SK-N-SH (cell line): ENCODE results near the gene MECP2. TPM values are rescaled to one million over a fixed set of nuclear protein-coding genes. Genes with fewer than 3 reads are reported as not detected.

Source experiments
- CTCF ChIA-PET: fragments of 300-600, 350-600 bp; formaldehyde crosslinking; extraction: SDS; loops from one replicate; lab custom pipeline; 2021; lab: Yijun Ruan, JAX
- POLR2A ChIA-PET: fragments of 350-600 bp; sonication (Branson Sonifier 250); formaldehyde crosslinking; extraction: SDS; loops from one replicate; lab custom pipeline; 2020; ENCODE audit warnings: antibody characterized with exemption, inconsistent platforms; lab: Yijun Ruan, JAX
- DNase-seq: peaks from one replicate; pipeline ENCODE4 v3.0.0; 2012
- H2AFZ ChIP-seq: fragments of 200-600 bp; sonication (generic); 2 replicates; pipeline ENCODE4 v1.8.1; 2016; ENCODE audit warnings: antibody characterized with exemption, mild to moderate bottlenecking, low read depth
- H3F3A ChIP-seq: fragments of 200-600 bp; sonication (generic); replicated peaks from 2 replicates; pipeline ENCODE3; 2016; ENCODE audit warnings: antibody characterized with exemption, mild to moderate bottlenecking; ENCODE audit not compliant: insufficient read depth
- H3K27ac ChIP-seq, 2 experiments: fragments of 200-500 bp in 1 of 2; fragments of 200-600 bp in 1 of 2; sonication (Bioruptor generic) in 1 of 2; sonication (generic), shearing (Covaris generic) in 1 of 2; 2 replicates each; pipeline versions ENCODE4 v1.5.1 to v1.6.1; 2014 to 2016; ENCODE audit warnings: low read depth in 2 of 2, inconsistent platforms in 1 of 2, low read length in 1 of 2, mild to moderate bottlenecking in 1 of 2, mixed read lengths in 1 of 2
- H3K27me3 ChIP-seq: fragments of 200-600 bp; sonication (generic), shearing (Covaris generic); 2 replicates; pipeline ENCODE4 v1.6.1; 2016; ENCODE audit warnings: mixed run types; ENCODE audit not compliant: insufficient read depth
- H3K36me3 ChIP-seq, 2 experiments: fragments of 200-500 bp in 1 of 2; fragments of 200-600 bp in 1 of 2; sonication (Bioruptor generic) in 1 of 2; sonication (generic) in 1 of 2; replicated peaks in 1 of 2; 2 replicates each; pipeline versions ENCODE3 to v1.5.1; 2014 to 2016; ENCODE audit warnings: low read length in 1 of 2, mild to moderate bottlenecking in 1 of 2; ENCODE audit not compliant: insufficient read depth in 2 of 2, control insufficient read depth in 1 of 2
- H3K4me1 ChIP-seq, 2 experiments: fragments of 200-500 bp in 1 of 2; fragments of 200-600 bp in 1 of 2; sonication (Bioruptor generic) in 1 of 2; sonication (generic), shearing (Covaris generic) in 1 of 2; 2 replicates each; pipeline versions ENCODE4 v1.5.1 to v1.6.1; 2014 to 2016; ENCODE audit warnings: low read depth in 1 of 2, low read length in 1 of 2, mixed run types in 1 of 2; ENCODE audit not compliant: insufficient read depth in 2 of 2, control insufficient read depth in 1 of 2
- H3K4me2 ChIP-seq: fragments of 200-600 bp; sonication (generic), shearing (Covaris generic); 2 replicates; pipeline ENCODE4 v1.6.1; 2017; ENCODE audit warnings: mixed run types
- H3K4me3 ChIP-seq, 2 experiments: fragments of 200-500 bp in 1 of 2; fragments of 200-600 bp in 1 of 2; sonication (Bioruptor generic) in 1 of 2; sonication (generic), shearing (Covaris generic) in 1 of 2; 2 replicates each; pipeline versions ENCODE4 v1.5.1 to v1.8.1; 2014 to 2016; ENCODE audit warnings: low read depth in 2 of 2, inconsistent platforms in 1 of 2, low read length in 1 of 2, mild to moderate bottlenecking in 1 of 2, mixed read lengths in 1 of 2, moderate library complexity in 1 of 2
- H3K79me2 ChIP-seq: fragments of 200-600 bp; sonication (generic); 2 replicates; pipeline ENCODE4 v1.8.1; 2017; ENCODE audit warnings: mild to moderate bottlenecking; ENCODE audit not compliant: insufficient read depth
- H3K9ac ChIP-seq: fragments of 200-600 bp; sonication (generic); 2 replicates; pipeline ENCODE4 v1.6.1; 2017; ENCODE audit warnings: mixed run types
- H3K9me2 ChIP-seq: fragments of 200-600 bp; sonication (generic); 2 replicates; pipeline ENCODE4 v1.6.1; 2017; ENCODE audit warnings: mixed run types
- H3K9me3 ChIP-seq: fragments of 200-600 bp; sonication (generic); 2 replicates; pipeline ENCODE4 v1.6.1; 2017; ENCODE audit warnings: mixed run types, mild to moderate bottlenecking, moderate library complexity
- H4K20me1 ChIP-seq: fragments of 200-600 bp; sonication (generic); 2 replicates; pipeline ENCODE4 v1.6.1; 2017; ENCODE audit warnings: mild to moderate bottlenecking, mixed run types; ENCODE audit not compliant: insufficient read depth
- EP300 ChIP-seq, 2 experiments: IDR thresholded peaks; 2 replicates each; pipeline versions ENCODE4 v1.4.0 to v1.6.1; 2012; ENCODE audit warnings: borderline replicate concordance in 1 of 2, low read depth in 1 of 2, low read length in 1 of 2
- FOXJ3 ChIP-seq: sonication (generic); formaldehyde crosslinking; IDR thresholded peaks from 2 replicates; pipeline ENCODE4 v1.5.1; 2020; ENCODE audit warnings: mild to moderate bottlenecking, missing genetic modification reagents
- POLR2AphosphoS5 ChIP-seq: IDR thresholded peaks from 2 replicates; pipeline ENCODE4 v1.6.1; 2012; ENCODE audit warnings: low read depth, low read length
- SMC3 ChIP-seq: IDR thresholded peaks from 2 replicates; pipeline ENCODE4 v1.6.1; 2012; ENCODE audit warnings: low read depth, low read length, improper control_type of control experiment
- TEAD4 ChIP-seq: IDR thresholded peaks from 2 replicates; pipeline ENCODE4 v1.4.0; 2012; ENCODE audit warnings: mild to moderate bottlenecking, borderline replicate concordance; ENCODE audit not compliant: insufficient read depth
- YY1 ChIP-seq: IDR thresholded peaks from 2 replicates; pipeline ENCODE4 v1.4.0; 2012; ENCODE audit warnings: low read depth, mild to moderate bottlenecking
- WGBS: methylation state at CpG from one replicate; pipeline ENCODE4 v1.1.6; 2017; ENCODE audit warnings: low lambda C conversion rate; 5-methylcytosine and 5-hydroxymethylcytosine counted together
- polyA plus RNA-seq, 3 experiments: library from polyadenylated mRNA; depleted of rRNA; stranded (reverse); fragments of >200 nt; gene quantifications; 2 replicates each; pipeline ENCODE4 v1.2.3, GENCODE V29; 2012
- TF ChIP-seq, protein P1 (sequence below): IDR thresholded peaks from 2 replicates; pipeline ENCODE4 v1.4.0; 2012; ENCODE audit warnings: low read depth, borderline replicate concordance
- TF ChIP-seq, protein P2 (sequence below): IDR thresholded peaks from 2 replicates; pipeline ENCODE4 v1.4.0; 2012; ENCODE audit warnings: low read depth, borderline replicate concordance

Gene MECP2
- polyA plus RNA-seq, 1 of the 3 experiments (the other 2 are of a cell fraction) = 8.2 TPM

DNA sequence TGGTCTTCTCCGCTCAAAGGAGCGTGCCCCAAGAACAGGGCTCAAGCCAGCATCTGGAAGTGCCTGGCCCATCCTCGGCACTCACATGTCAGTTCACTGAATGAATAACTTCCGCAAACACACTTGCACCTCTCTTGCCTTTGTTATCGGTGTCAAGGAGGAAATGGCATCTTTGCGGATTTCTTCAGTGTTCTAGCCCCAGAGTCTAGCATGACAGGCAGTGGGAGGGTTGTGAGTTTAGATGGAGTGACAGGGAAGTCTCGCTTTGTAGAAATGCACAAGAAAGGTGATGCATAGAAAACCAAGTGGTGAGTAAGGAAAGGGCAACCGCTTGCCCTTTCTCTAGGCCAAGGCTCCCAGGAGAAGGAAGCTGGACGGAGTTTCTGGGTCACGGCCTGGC is 17.6 kb upstream of the MECP2 start:
- Histone ChIP-seq H3K9ac (no peak overlapping the region), H3K9me3 (no peaks in the 10 kb centered on the region), H3K4me2 (no peak overlapping the region), H3K4me3 (no peak overlapping the region), H3K36me3 (no peaks in the 10 kb centered on the region), H2AFZ (no peak overlapping the region), H3K4me1 (peaks cover 0 to 8% of the 10 kb centered on the region in 2 experiments; a peak in 1 of 4 replicates), H3K79me2 (no peaks in the 10 kb centered on the region), H3K27ac (no peak overlapping the region), H3K9me2 (no peaks in the 10 kb centered on the region), H4K20me1 (no peaks in the 10 kb centered on the region), H3K27me3 (peaks cover 24% of the 10 kb centered on the region; the same call in 1 of the 2 replicates), H3F3A (no peaks in the 10 kb centered on the region)
- POLR2A ChIA-PET = interaction anchor here (0.5 kb wide), 1 partner anchor 109 kb away, joined by 3 read pairs; no protein-coding TSS in a partner anchor
- TF ChIP-seq, protein P1, sequence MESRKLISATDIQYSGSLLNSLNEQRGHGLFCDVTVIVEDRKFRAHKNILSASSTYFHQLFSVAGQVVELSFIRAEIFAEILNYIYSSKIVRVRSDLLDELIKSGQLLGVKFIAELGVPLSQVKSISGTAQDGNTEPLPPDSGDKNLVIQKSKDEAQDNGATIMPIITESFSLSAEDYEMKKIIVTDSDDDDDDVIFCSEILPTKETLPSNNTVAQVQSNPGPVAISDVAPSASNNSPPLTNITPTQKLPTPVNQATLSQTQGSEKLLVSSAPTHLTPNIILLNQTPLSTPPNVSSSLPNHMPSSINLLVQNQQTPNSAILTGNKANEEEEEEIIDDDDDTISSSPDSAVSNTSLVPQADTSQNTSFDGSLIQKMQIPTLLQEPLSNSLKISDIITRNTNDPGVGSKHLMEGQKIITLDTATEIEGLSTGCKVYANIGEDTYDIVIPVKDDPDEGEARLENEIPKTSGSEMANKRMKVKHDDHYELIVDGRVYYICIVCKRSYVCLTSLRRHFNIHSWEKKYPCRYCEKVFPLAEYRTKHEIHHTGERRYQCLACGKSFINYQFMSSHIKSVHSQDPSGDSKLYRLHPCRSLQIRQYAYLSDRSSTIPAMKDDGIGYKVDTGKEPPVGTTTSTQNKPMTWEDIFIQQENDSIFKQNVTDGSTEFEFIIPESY = no peak
- 53% methylated on average over 10 of the region's 10 CpGs for WGBS
- CTCF ChIA-PET = no interaction called here
- no peak for DNase-seq

DNA sequence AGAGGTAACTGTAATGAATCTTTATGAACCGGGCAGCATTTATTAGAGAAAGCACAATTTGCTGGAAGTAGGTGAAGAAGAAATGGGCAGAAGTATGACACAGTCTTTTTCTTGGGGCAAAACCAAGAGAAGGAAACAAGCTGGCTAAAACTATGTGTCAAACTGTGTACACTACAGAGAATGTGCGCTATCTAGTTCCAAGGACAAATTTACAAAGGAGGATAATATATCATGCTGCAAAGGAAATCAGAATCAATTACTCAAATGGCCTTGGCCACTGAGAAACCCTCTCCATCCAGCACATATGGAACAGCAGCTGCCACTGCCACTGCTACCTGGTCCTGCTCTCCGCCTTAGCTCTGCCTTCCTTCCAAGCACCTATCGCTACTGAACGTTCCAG is 17.1 kb upstream of the MECP2 start:
- Histone ChIP-seq H4K20me1 (no peaks in the 10 kb centered on the region), H3K4me1 (peaks cover 0 to 8% of the 10 kb centered on the region in 2 experiments; a peak in 1 of 4 replicates), H3K4me2 (no peak overlapping the region), H3K9me3 (no peaks in the 10 kb centered on the region), H3K27ac (no peak overlapping the region), H3K27me3 (peaks cover 24% of the 10 kb centered on the region; the same call in 1 of the 2 replicates), H3K9me2 (no peaks in the 10 kb centered on the region), H3K36me3 (no peaks in the 10 kb centered on the region), H3K9ac (no peak overlapping the region), H3K79me2 (no peaks in the 10 kb centered on the region), H3F3A (no peaks in the 10 kb centered on the region), H2AFZ (no peak overlapping the region), H3K4me3 (no peak overlapping the region)
- ChIA-PET CTCF (no interaction called here), POLR2A (interaction anchor here (0.5 kb wide), 1 partner anchor 109 kb away, joined by 3 read pairs; no protein-coding TSS in a partner anchor)
- DNase-seq = no peak
- TF ChIP-seq, protein P2, sequence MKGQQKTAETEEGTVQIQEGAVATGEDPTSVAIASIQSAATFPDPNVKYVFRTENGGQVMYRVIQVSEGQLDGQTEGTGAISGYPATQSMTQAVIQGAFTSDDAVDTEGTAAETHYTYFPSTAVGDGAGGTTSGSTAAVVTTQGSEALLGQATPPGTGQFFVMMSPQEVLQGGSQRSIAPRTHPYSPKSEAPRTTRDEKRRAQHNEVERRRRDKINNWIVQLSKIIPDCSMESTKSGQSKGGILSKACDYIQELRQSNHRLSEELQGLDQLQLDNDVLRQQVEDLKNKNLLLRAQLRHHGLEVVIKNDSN = no peak
- TF ChIP-seq POLR2AphosphoS5 (no peak), FOXJ3 (CRISPR knock-in tag) (no peak), YY1 (no peak), SMC3 (no peak), TEAD4 (no peak), EP300 (IDR thresholded peaks at IDR 0.05; ENCODE audit: borderline replicate concordance in 1 of 2, low read depth in 1 of 2, low read length in 1 of 2) (no peak)
- TF ChIP-seq, protein P1 = no peak
- 58% methylated on average over 5 of the region's 5 CpGs for WGBS
